IMR-90 (cell line): ENCODE measurements around the gene TTL. TPM values are rescaled to one million over a fixed set of nuclear protein-coding genes. Genes with fewer than 3 reads are reported as not detected.
A peak's percentile ranks its signal among the peaks of the same experiment; 100 is the strongest.

Source experiments
- ATAC-seq: fragments of 200-7000 bp; cut with Tn5 transposase; 2 replicates; pipeline ENCODE4 v1.9.1; 2020; ENCODE audit warnings: low read depth, mild to moderate bottlenecking, moderate library complexity
- BruUV-seq: library from RNA; stranded (reverse); fragments of 400-500 nt; replicated peaks from 2 replicates; lab custom pipeline; 2021; lab: Mats Ljungman, UMichigan
- CTCF ChIA-PET: fragments of 300-600 bp; formaldehyde crosslinking; extraction: SDS; loops from one replicate; lab custom pipeline; 2021; ENCODE audit warnings: antibody characterized with exemption; lab: Yijun Ruan, JAX
- POLR2A ChIA-PET: fragments of 300-600 bp; sonication (Branson Sonifier 250); formaldehyde crosslinking; loops from one replicate; lab custom pipeline; 2022; ENCODE audit warnings: antibody characterized with exemption; ENCODE audit not compliant: unreplicated experiment; lab: Charles Lee
- DNase-seq: peaks from one replicate; pipeline ENCODE4 v3.0.0; 2013
- H2AFZ ChIP-seq: replicated peaks from 2 replicates; pipeline ENCODE3; 2013; ENCODE audit warnings: low read length, mild to moderate bottlenecking; ENCODE audit not compliant: poor library complexity
- H2AK5ac ChIP-seq: 2 replicates; pipeline ENCODE4 v1.6.1; 2013; ENCODE audit warnings: low read depth, low read length, inconsistent platforms
- H2AK9ac ChIP-seq: replicated peaks from 2 replicates; pipeline ENCODE3; 2013; ENCODE audit warnings: mild to moderate bottlenecking, low read depth, low read length, moderate library complexity; ENCODE audit not compliant: poor library complexity
- H2BK120ac ChIP-seq: 2 replicates; pipeline ENCODE4 v1.6.1; 2013; ENCODE audit warnings: low read depth, low read length, inconsistent platforms
- H2BK15ac ChIP-seq: 3 replicates; pipeline ENCODE4 v1.6.1; 2013; ENCODE audit warnings: low read depth, low read length, inconsistent platforms
- H2BK20ac ChIP-seq: 2 replicates; pipeline ENCODE4 v1.6.1; 2013; ENCODE audit warnings: low read depth, mild to moderate bottlenecking, inconsistent platforms, low read length, moderate library complexity
- H2BK5ac ChIP-seq: 2 replicates; pipeline ENCODE4 v1.6.1; 2013; ENCODE audit warnings: mild to moderate bottlenecking, low read depth, low read length, inconsistent platforms; ENCODE audit not compliant: poor library complexity, severe bottlenecking
- H3K14ac ChIP-seq: replicated peaks from 2 replicates; pipeline ENCODE4 v1.6.1; 2013; ENCODE audit warnings: low read depth, low read length, inconsistent platforms
- H3K18ac ChIP-seq: 2 replicates; pipeline ENCODE4 v1.6.1; 2013; ENCODE audit warnings: low read depth, low read length, control low read depth
- H3K23ac ChIP-seq: 2 replicates; pipeline ENCODE4 v1.6.1; 2013; ENCODE audit warnings: low read depth, low read length, inconsistent platforms
- H3K27ac ChIP-seq: 2 replicates; pipeline ENCODE4 v1.5.1; 2013; ENCODE audit warnings: mild to moderate bottlenecking, control low read depth, low read length; ENCODE audit not compliant: insufficient read depth
- H3K27me3 ChIP-seq: 2 replicates; pipeline ENCODE4 v1.6.1; 2013; ENCODE audit warnings: low read length; ENCODE audit not compliant: control insufficient read depth, insufficient read depth
- H3K36me3 ChIP-seq: 2 replicates; pipeline ENCODE4 v1.6.1; 2013; ENCODE audit warnings: low read length, mixed read lengths; ENCODE audit not compliant: control insufficient read depth, insufficient read depth
- H3K4ac ChIP-seq: 2 replicates; pipeline ENCODE4 v1.6.1; 2013; ENCODE audit warnings: low read depth, low read length, inconsistent platforms
- H3K4me1 ChIP-seq: 2 replicates; pipeline ENCODE4 v1.6.1; 2013; ENCODE audit warnings: low read length, mixed read lengths; ENCODE audit not compliant: control insufficient read depth, insufficient read depth
- H3K4me2 ChIP-seq: 2 replicates; pipeline ENCODE4 v1.6.1; 2013; ENCODE audit warnings: low read depth, mild to moderate bottlenecking, control low read depth, low read length, moderate library complexity
- H3K4me3 ChIP-seq: 2 replicates; pipeline ENCODE4 v1.5.1; 2013; ENCODE audit warnings: low read depth, mild to moderate bottlenecking, control low read depth, low read length, moderate library complexity; ENCODE audit not compliant: insufficient read depth
- H3K56ac ChIP-seq: 2 replicates; pipeline ENCODE4 v1.6.1; 2013; ENCODE audit warnings: low read length, inconsistent platforms; ENCODE audit not compliant: insufficient read depth; ENCODE audit errors: extremely low read depth
- H3K79me1 ChIP-seq, 2 experiments: 2 replicates each; pipeline ENCODE4 v1.6.1; 2013; ENCODE audit warnings: low read length in 2 of 2, inconsistent platforms in 1 of 2, low read depth in 1 of 2
- H3K9ac ChIP-seq: 2 replicates; pipeline ENCODE4 v1.6.1; 2013; ENCODE audit warnings: low read depth, low read length, control low read depth
- H3K9me1 ChIP-seq: 2 replicates; pipeline ENCODE4 v1.6.1; 2013; ENCODE audit warnings: low read length, inconsistent platforms; ENCODE audit not compliant: insufficient read depth
- H3K9me3 ChIP-seq: 2 replicates; pipeline ENCODE4 v1.6.1; 2013; ENCODE audit warnings: low read length; ENCODE audit not compliant: control insufficient read depth, insufficient read depth
- H4K20me1 ChIP-seq: 2 replicates; pipeline ENCODE4 v1.6.1; 2013; ENCODE audit warnings: low read length, inconsistent platforms; ENCODE audit not compliant: insufficient read depth
- H4K5ac ChIP-seq: 2 replicates; pipeline ENCODE4 v1.6.1; 2013; ENCODE audit warnings: mild to moderate bottlenecking, low read depth, low read length, control low read depth
- H4K8ac ChIP-seq, 2 experiments: 2 replicates each; pipeline ENCODE4 v1.6.1; 2013; ENCODE audit warnings: low read depth in 2 of 2, low read length in 2 of 2, control low read depth in 1 of 2, inconsistent platforms in 1 of 2
- H4K91ac ChIP-seq: 2 replicates; pipeline ENCODE4 v1.6.1; 2013; ENCODE audit warnings: low read depth, low read length, inconsistent platforms; ENCODE audit not compliant: insufficient read depth
- MAZ ChIP-seq: IDR thresholded peaks from 2 replicates; pipeline ENCODE4 v1.6.1; 2012; ENCODE audit warnings: low read depth, mild to moderate bottlenecking, low read length, improper control_type of control experiment, moderate library complexity, borderline replicate concordance
- MXI1 ChIP-seq: IDR thresholded peaks from 2 replicates; pipeline ENCODE4 v1.6.1; 2012; ENCODE audit warnings: low read depth, mild to moderate bottlenecking, low read length, moderate library complexity, borderline replicate concordance
- NFE2L2 ChIP-seq: fragments of 150-350 bp; IDR thresholded peaks from 2 replicates; pipeline ENCODE4 v1.6.1; 2016; ENCODE audit warnings: low read depth, mild to moderate bottlenecking, low read length
- RAD21 ChIP-seq: IDR thresholded peaks from 2 replicates; pipeline ENCODE4 v1.6.1; 2012; ENCODE audit warnings: low read length, improper control_type of control experiment
- RCOR1 ChIP-seq: IDR thresholded peaks from 2 replicates; pipeline ENCODE4 v1.6.1; 2012; ENCODE audit warnings: mild to moderate bottlenecking, low read length, improper control_type of control experiment; ENCODE audit not compliant: insufficient replicate concordance
- SMC3 ChIP-seq: fragments of 150-350 bp; IDR thresholded peaks from 2 replicates; pipeline ENCODE4 v1.6.1; 2016; ENCODE audit warnings: low read depth, mild to moderate bottlenecking, antibody characterized with exemption, low read length, moderate library complexity
- WGBS, 2 experiments: methylation state at CpG; one replicate each; pipeline versions ENCODE4 v1.1.5 to v1.1.7; 2013; ENCODE audit warnings: missing lambda C conversion rate in 2 of 2; ENCODE audit not compliant: insufficient read length in 1 of 2; ENCODE audit errors: extremely low coverage in 2 of 2; 5-methylcytosine and 5-hydroxymethylcytosine counted together
- dilution Hi-C: fragments of 300-500 bp; cut with HindIII; formaldehyde crosslinking; loops from one replicate; pipeline ENCODE4 v1.14.3; 2018; ENCODE audit warnings: low sequenced_read_pairs; ENCODE audit not compliant: unreplicated experiment
- in situ Hi-C: fragments of 300-500 bp; cut with MboI; formaldehyde crosslinking; loops from 3 replicates; pipeline ENCODE4 v1.14.3; 2019; ENCODE audit warnings: low sequenced_read_pairs, inconsistent platforms, mixed read lengths
- intact Hi-C: fragments of 100-400 bp; cut with micrococcal nuclease; formaldehyde crosslinking; loops from 2 replicates; pipeline ENCODE4 v1.10.0; 2022
- polyA plus RNA-seq, 3 experiments: library from polyadenylated mRNA; depleted of rRNA; stranded (reverse); fragments of >200 nt; gene quantifications; 2 replicates each; pipeline ENCODE4 v1.2.3, GENCODE V29; 2012; ENCODE audit warnings: low replicate concordance in 1 of 3
- total RNA-seq: library from RNA; depleted of rRNA; stranded (reverse); fragments of >200 nt; gene quantifications from 2 replicates; pipeline ENCODE4 v1.2.3, GENCODE V29; 2012
- TF ChIP-seq, protein P1 (sequence below): fragments of 150-350 bp; IDR thresholded peaks from 2 replicates; pipeline ENCODE4 v1.6.1; 2017; ENCODE audit warnings: mild to moderate bottlenecking, antibody characterized with exemption, low read length, low read depth

The TTL gene
- total and polyA plus RNA-seq, 2 of the 4 experiments (the other 2 are of a cell fraction), result 18.2 to 36.2 TPM

- intact Hi-C loops (loop anchor here (2.0 to 5.0 kb wide), 2 partner anchors 62 to 285 kb away; partner anchors contain the start of gene ZC3H8), dilution Hi-C loops (no loop called here), in situ Hi-C loops (no loop called here)
- Histone ChIP-seq H4K20me1 (no peaks in the 10 kb centered on the region), H2BK5ac (peak within 1 kb of the TSS; percentile 82), H2AK9ac (peak within 1 kb of the TSS; percentile 76), H4K5ac (peak within 1 kb of the TSS; percentile 85), H3K9me1 (0 out of 2 replicates have a peak, but pooled peaks cover 2% of the 10 kb centered on the region), H3K36me3 (no peaks in the 10 kb centered on the region), H3K23ac (peak within 1 kb of the TSS; percentile 87), H2BK15ac (peak within 1 kb of the TSS; percentile 22; the same call in 1 of the 3 replicates), H3K4me1 (no peaks in the 10 kb centered on the region), H3K14ac (peak within 1 kb of the TSS; percentile 66), H2BK20ac (peak within 1 kb of the TSS; percentile 82), H3K4ac (peak within 1 kb of the TSS; percentile 77), H2AFZ (peak within 1 kb of the TSS; percentile 99), H2AK5ac (peak within 1 kb of the TSS; percentile 46), H3K4me2 (peak within 1 kb of the TSS; percentile 96), H4K91ac (peak within 1 kb of the TSS; percentile 92), H3K4me3 (peak within 1 kb of the TSS; percentile 76), H3K56ac (peak within 1 kb of the TSS; percentile 75), H3K79me1 (peaks cover 13 to 35% of the 10 kb centered on the region in 2 experiments), H3K18ac (peak within 1 kb of the TSS; percentile 70), H4K8ac (peak within 1 kb of the TSS; percentile 95 to 96), H3K9me3 (no peaks in the 10 kb centered on the region), H3K9ac (peak within 1 kb of the TSS; percentile 71), H3K27me3 (no peaks in the 10 kb centered on the region), H2BK120ac (peak within 1 kb of the TSS; percentile 96), H3K27ac (peak within 1 kb of the TSS; percentile 80)
- peak; percentile 78 for DNase-seq
- TF ChIP-seq, protein P1, sequence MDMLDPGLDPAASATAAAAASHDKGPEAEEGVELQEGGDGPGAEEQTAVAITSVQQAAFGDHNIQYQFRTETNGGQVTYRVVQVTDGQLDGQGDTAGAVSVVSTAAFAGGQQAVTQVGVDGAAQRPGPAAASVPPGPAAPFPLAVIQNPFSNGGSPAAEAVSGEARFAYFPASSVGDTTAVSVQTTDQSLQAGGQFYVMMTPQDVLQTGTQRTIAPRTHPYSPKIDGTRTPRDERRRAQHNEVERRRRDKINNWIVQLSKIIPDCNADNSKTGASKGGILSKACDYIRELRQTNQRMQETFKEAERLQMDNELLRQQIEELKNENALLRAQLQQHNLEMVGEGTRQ, result peak; percentile 87
- no peak for TF ChIP-seq RAD21
- no peak for TF ChIP-seq SMC3
- peak; percentile 98 for TF ChIP-seq MXI1
- peak; percentile 64; the same call in 1 of the 2 replicates for TF ChIP-seq MAZ
- no peak for TF ChIP-seq NFE2L2
- no peak for TF ChIP-seq RCOR1
- ATAC-seq, result peak; percentile 87
- CTCF ChIA-PET, result no interaction called here
- BruUV-seq, result no TSS peak
- WGBS, 2 experiments, result 2% methylated on average over 41 of the region's 67 CpGs; no CpG with 5 or more reads in 1 of the 2 experiments
- POLR2A ChIA-PET, result no interaction called here
Observed at GRCh38 chr2:112542123-112542983, 60.4 kb downstream of the TTL start, which contains the start of gene POLR1B. Gene POLR1B (plus strand): TSS chr2:112542465. CDS start chr2:112542495, 30 bp downstream.
